Epithelial cell of proximal tubule (primary cell): ENCODE results near the gene YBEY. TPM values are rescaled to one million over a fixed set of nuclear protein-coding genes. Genes with fewer than 3 reads are reported as not detected.
"Not testable (repeated sequence)": the region's sequence is repeated elsewhere in the genome, so short reads cannot be mapped to it uniquely, and the experiment has no call there.

Source experiments
- DNase-seq: peaks from one replicate; pipeline ENCODE4 v3.0.0-alpha.2; 2011; ENCODE audit warnings: low read depth
- H3K4me3 ChIP-seq: 2 replicates; pipeline ENCODE4 v1.5.1; 2011; ENCODE audit warnings: low read depth, mild to moderate bottlenecking, low read length
- total RNA-seq: library from RNA; depleted of rRNA; stranded (reverse); fragments of >200 nt; gene quantifications from 2 replicates; pipeline ENCODE4 v1.2.3, GENCODE V29; 2015
- TF ChIP-seq, protein P1 (sequence below): conservative IDR thresholded peaks from 2 replicates; pipeline ENCODE4 v1.5.1; 2012; ENCODE audit warnings: low read depth, mild to moderate bottlenecking, low read length

Gene YBEY
- total RNA-seq, 1 donor from 2014 or later = 7.0 TPM

DNA sequence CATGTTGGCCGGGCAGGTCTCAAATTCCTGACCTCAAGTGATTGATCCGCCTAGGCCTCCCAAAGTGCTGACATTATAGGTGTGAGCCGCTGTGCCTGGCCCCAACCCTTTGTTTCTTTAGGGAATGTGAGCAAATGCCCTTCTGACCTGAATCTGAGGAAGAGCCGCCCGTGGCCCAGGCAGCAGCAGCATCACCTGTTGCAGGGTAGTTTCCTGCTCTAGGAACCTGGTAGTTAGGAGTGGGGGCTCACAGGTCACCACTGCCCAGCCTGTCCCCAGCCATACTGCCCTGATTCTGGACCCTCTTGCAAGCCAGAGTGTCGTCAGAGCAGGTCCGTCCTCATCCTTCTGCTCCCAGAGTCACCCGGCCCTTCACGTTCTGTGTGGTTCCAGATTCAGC lies 13.0 kb downstream of the YBEY start:
- H3K4me3 ChIP-seq = no peak overlapping the region
- no peak for DNase-seq

DNA sequence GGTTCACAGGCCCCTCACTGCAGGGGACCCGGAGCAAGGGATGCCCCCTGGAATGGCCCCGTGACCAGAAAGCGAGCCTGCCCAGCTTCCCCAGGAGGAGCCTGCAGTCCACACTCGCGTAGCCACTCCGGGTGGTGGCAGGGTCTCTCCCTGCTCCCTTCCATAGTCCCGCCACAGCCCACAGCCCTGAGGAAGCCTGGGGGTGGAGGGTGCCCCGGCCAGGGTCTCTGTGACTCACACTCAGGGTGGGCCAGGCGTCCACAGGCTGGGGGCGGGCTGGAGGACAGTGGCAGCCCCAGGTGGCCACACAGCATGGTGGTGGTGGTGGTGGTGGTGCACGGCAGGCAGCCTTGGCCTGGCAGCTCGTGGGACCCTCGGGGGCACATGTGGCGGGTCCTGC lies 15.6 kb downstream of the YBEY start:
- no peak overlapping the region for H3K4me3 ChIP-seq
- TF ChIP-seq, protein P1, sequence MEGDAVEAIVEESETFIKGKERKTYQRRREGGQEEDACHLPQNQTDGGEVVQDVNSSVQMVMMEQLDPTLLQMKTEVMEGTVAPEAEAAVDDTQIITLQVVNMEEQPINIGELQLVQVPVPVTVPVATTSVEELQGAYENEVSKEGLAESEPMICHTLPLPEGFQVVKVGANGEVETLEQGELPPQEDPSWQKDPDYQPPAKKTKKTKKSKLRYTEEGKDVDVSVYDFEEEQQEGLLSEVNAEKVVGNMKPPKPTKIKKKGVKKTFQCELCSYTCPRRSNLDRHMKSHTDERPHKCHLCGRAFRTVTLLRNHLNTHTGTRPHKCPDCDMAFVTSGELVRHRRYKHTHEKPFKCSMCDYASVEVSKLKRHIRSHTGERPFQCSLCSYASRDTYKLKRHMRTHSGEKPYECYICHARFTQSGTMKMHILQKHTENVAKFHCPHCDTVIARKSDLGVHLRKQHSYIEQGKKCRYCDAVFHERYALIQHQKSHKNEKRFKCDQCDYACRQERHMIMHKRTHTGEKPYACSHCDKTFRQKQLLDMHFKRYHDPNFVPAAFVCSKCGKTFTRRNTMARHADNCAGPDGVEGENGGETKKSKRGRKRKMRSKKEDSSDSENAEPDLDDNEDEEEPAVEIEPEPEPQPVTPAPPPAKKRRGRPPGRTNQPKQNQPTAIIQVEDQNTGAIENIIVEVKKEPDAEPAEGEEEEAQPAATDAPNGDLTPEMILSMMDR = no peak
- no peak for DNase-seq

More for the DNA sequence above, 13.0 kb downstream of the YBEY start:
- TF ChIP-seq, protein P1 = no peak

DNA sequence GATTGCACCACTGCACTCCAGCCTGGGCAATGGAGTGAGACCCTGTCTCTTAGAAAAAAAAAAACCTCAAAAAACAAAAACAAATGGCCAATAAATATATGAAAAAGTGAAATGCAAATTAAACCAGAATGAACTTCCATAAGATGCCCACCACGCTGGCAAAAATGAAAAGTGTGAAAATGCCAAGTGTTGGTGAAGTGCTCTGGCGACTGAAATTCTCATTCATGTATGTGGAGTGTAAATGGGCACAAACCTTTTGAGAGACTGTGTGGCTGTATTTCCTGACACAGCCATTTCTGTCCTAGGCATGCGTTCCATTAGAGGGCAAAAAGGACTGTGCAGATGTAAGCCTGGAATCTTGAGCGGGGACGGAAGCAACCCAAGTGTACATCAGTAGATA lies 18.3 kb downstream of the YBEY start:
- TF ChIP-seq, protein P1 = no peak
- H3K4me3 ChIP-seq = no peak overlapping the region
- DNase-seq = no peak

DNA sequence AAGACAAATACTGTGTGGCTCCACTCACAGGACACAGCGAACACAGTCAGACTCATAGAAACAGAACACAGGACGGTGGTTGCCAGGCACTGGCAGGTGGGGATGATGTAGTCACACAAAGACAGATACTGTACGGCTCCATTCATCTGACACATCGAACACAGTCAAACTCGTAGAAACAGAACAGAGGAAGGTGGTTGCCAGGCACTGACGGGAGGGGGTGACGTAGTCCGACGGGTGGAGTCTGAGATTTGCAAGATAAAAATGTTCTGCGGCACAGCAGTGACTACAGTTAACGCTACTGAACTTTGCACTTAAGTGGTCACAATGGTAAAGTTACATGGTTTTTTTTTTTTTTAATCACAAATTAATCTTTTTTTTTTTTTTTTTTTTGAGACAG lies 18.8 kb downstream of the YBEY start:
- TF ChIP-seq, protein P1 = no peak
- H3K4me3 ChIP-seq = no peak overlapping the region
- no peak for DNase-seq

DNA sequence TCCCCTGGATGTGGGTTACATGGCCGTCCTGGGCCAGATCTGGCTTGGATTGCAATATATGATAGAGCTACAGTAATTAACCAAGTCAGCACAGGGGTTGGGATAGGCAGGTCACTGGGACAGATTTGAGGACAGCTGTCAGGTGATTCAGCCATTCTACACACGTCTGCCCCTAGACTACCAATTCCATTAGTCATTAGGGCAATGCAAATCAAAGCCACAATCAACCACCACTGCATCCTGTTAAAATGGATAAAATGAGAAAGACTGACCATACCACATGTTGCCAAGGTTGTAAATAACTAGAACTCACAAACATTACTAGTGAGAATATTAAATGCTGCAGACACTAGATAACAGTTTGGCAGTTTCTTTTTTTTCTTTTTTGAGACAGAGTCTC lies 21.5 kb downstream of the YBEY start:
- no peak for DNase-seq
- TF ChIP-seq, protein P1 = no peak
- H3K4me3 ChIP-seq = no peak overlapping the region

DNA sequence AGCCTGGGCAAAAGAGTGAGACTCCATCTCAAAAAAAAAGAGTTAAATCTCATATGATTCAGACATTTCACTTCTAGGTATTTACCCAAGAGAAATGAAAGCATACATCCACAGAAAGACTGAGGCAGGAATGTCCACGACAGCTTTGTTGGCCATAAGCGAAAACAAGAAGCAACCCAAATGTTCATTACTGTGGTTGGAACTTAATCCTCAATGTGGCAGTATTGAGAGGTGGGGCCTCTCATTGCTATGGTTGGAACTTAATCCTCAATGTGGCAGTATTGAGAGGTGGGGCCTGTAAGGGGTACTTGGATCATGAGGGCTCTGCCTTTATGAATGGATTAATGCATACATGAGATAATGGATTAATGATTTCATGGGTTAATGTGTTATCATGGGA lies 22.3 kb downstream of the YBEY start:
- H3K4me3 ChIP-seq = no peak overlapping the region
- no peak for DNase-seq
- TF ChIP-seq, protein P1 = no peak

DNA sequence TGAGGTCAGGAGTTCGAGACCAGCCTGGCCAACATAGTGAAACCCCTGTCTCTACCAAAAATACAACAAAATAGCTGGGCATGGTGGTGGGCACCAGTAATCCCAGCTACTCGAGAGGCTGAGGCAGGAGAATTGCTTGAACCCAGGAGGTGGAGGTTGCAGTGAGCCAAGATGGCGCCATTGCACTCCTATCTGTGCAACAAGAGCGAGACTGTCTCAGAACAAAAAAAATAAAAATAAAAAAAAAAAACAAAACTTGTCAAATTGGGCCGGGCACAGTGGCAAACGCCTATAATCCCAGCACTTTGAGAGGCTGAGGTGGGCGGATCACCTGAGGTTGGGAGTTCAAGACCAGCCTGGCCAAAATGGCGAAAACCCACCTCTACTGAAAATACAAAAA lies 24.1 kb downstream of the YBEY start:
- DNase-seq, H3K4me3 ChIP-seq: not testable (repeated sequence)

DNA sequence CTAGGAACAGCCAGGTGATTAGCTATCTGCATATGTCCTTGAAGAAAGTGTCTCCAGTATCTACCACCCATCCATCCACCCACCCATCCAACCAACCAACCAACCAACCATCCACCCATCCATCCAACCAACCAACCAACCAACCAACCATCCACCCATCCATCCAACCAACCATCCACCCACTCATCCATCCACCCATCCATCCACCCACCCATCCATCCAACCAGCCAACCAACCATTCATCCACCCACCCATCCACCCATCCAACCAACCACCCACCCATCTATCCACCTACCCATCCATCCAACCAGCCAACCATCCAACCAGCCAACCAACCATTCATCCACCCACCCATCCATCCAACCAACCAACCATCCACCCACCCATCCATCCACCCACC lies 25.4 kb downstream of the YBEY start:
- no peak for DNase-seq
- TF ChIP-seq, protein P1 = no peak
- H3K4me3 ChIP-seq = no peak overlapping the region
